SK-N-SH (cell line): ENCODE data around the gene CDH4. TPM values are rescaled to one million over a fixed set of nuclear protein-coding genes. Genes with fewer than 3 reads are reported as not detected.

Experiments used
- CTCF ChIA-PET: fragments of 300-600, 350-600 bp; formaldehyde crosslinking; extraction: SDS; loops from one replicate; lab custom pipeline; 2021; lab: Yijun Ruan, JAX
- POLR2A ChIA-PET: fragments of 350-600 bp; sonication (Branson Sonifier 250); formaldehyde crosslinking; extraction: SDS; loops from one replicate; lab custom pipeline; 2020; ENCODE audit warnings: antibody characterized with exemption, inconsistent platforms; lab: Yijun Ruan, JAX
- DNase-seq: peaks from one replicate; pipeline ENCODE4 v3.0.0; 2012
- H2AFZ ChIP-seq: fragments of 200-600 bp; sonication (generic); 2 replicates; pipeline ENCODE4 v1.8.1; 2016; ENCODE audit warnings: antibody characterized with exemption, mild to moderate bottlenecking, low read depth
- H3F3A ChIP-seq: fragments of 200-600 bp; sonication (generic); replicated peaks from 2 replicates; pipeline ENCODE3; 2016; ENCODE audit warnings: antibody characterized with exemption, mild to moderate bottlenecking; ENCODE audit not compliant: insufficient read depth
- H3K27ac ChIP-seq, 2 experiments: fragments of 200-500 bp in 1 of 2; fragments of 200-600 bp in 1 of 2; sonication (Bioruptor generic) in 1 of 2; sonication (generic), shearing (Covaris generic) in 1 of 2; 2 replicates each; pipeline versions ENCODE4 v1.5.1 to v1.6.1; 2014 to 2016; ENCODE audit warnings: low read depth in 2 of 2, inconsistent platforms in 1 of 2, low read length in 1 of 2, mild to moderate bottlenecking in 1 of 2, mixed read lengths in 1 of 2
- H3K27me3 ChIP-seq: fragments of 200-600 bp; sonication (generic), shearing (Covaris generic); 2 replicates; pipeline ENCODE4 v1.6.1; 2016; ENCODE audit warnings: mixed run types; ENCODE audit not compliant: insufficient read depth
- H3K36me3 ChIP-seq, 2 experiments: fragments of 200-500 bp in 1 of 2; fragments of 200-600 bp in 1 of 2; sonication (Bioruptor generic) in 1 of 2; sonication (generic) in 1 of 2; replicated peaks in 1 of 2; 2 replicates each; pipeline versions ENCODE3 to v1.5.1; 2014 to 2016; ENCODE audit warnings: low read length in 1 of 2, mild to moderate bottlenecking in 1 of 2; ENCODE audit not compliant: insufficient read depth in 2 of 2, control insufficient read depth in 1 of 2
- H3K4me1 ChIP-seq, 2 experiments: fragments of 200-500 bp in 1 of 2; fragments of 200-600 bp in 1 of 2; sonication (Bioruptor generic) in 1 of 2; sonication (generic), shearing (Covaris generic) in 1 of 2; 2 replicates each; pipeline versions ENCODE4 v1.5.1 to v1.6.1; 2014 to 2016; ENCODE audit warnings: low read depth in 1 of 2, low read length in 1 of 2, mixed run types in 1 of 2; ENCODE audit not compliant: insufficient read depth in 2 of 2, control insufficient read depth in 1 of 2
- H3K4me2 ChIP-seq: fragments of 200-600 bp; sonication (generic), shearing (Covaris generic); 2 replicates; pipeline ENCODE4 v1.6.1; 2017; ENCODE audit warnings: mixed run types
- H3K4me3 ChIP-seq, 2 experiments: fragments of 200-500 bp in 1 of 2; fragments of 200-600 bp in 1 of 2; sonication (Bioruptor generic) in 1 of 2; sonication (generic), shearing (Covaris generic) in 1 of 2; 2 replicates each; pipeline versions ENCODE4 v1.5.1 to v1.8.1; 2014 to 2016; ENCODE audit warnings: low read depth in 2 of 2, inconsistent platforms in 1 of 2, low read length in 1 of 2, mild to moderate bottlenecking in 1 of 2, mixed read lengths in 1 of 2, moderate library complexity in 1 of 2
- H3K79me2 ChIP-seq: fragments of 200-600 bp; sonication (generic); 2 replicates; pipeline ENCODE4 v1.8.1; 2017; ENCODE audit warnings: mild to moderate bottlenecking; ENCODE audit not compliant: insufficient read depth
- H3K9ac ChIP-seq: fragments of 200-600 bp; sonication (generic); 2 replicates; pipeline ENCODE4 v1.6.1; 2017; ENCODE audit warnings: mixed run types
- H3K9me2 ChIP-seq: fragments of 200-600 bp; sonication (generic); 2 replicates; pipeline ENCODE4 v1.6.1; 2017; ENCODE audit warnings: mixed run types
- H3K9me3 ChIP-seq: fragments of 200-600 bp; sonication (generic); 2 replicates; pipeline ENCODE4 v1.6.1; 2017; ENCODE audit warnings: mixed run types, mild to moderate bottlenecking, moderate library complexity
- H4K20me1 ChIP-seq: fragments of 200-600 bp; sonication (generic); 2 replicates; pipeline ENCODE4 v1.6.1; 2017; ENCODE audit warnings: mild to moderate bottlenecking, mixed run types; ENCODE audit not compliant: insufficient read depth
- CTCF ChIP-seq: fragments of 200-600 bp; sonication (generic); IDR thresholded peaks from 2 replicates; pipeline ENCODE4 v1.6.1; 2017; ENCODE audit warnings: antibody characterized with exemption, mild to moderate bottlenecking, moderate library complexity
- EP300 ChIP-seq, 2 experiments: IDR thresholded peaks; 2 replicates each; pipeline versions ENCODE4 v1.4.0 to v1.6.1; 2012; ENCODE audit warnings: borderline replicate concordance in 1 of 2, low read depth in 1 of 2, low read length in 1 of 2
- EZH2phosphoT487 ChIP-seq: fragments of 200-600 bp; sonication (generic); IDR thresholded peaks from 2 replicates; pipeline ENCODE4 v1.6.1; 2017; ENCODE audit warnings: low read depth, mixed run types, mild to moderate bottlenecking, antibody characterized with exemption, moderate library complexity, borderline replicate concordance
- FOXM1 ChIP-seq: IDR thresholded peaks from 2 replicates; pipeline ENCODE4 v1.4.0; 2012; ENCODE audit warnings: low read depth, mild to moderate bottlenecking
- GABPA ChIP-seq: IDR thresholded peaks from 2 replicates; pipeline ENCODE4 v1.4.0; 2012; ENCODE audit warnings: low read depth, mild to moderate bottlenecking
- JUND ChIP-seq: IDR thresholded peaks from 2 replicates; pipeline ENCODE4 v1.4.0; 2012
- MAX ChIP-seq: IDR thresholded peaks from 2 replicates; pipeline ENCODE4 v1.4.0; 2012; ENCODE audit warnings: low read depth
- NFIC ChIP-seq: IDR thresholded peaks from 2 replicates; pipeline ENCODE4 v1.4.0; 2012; ENCODE audit warnings: borderline replicate concordance
- POLR2AphosphoS5 ChIP-seq: IDR thresholded peaks from 2 replicates; pipeline ENCODE4 v1.6.1; 2012; ENCODE audit warnings: low read depth, low read length
- RFX5 ChIP-seq: IDR thresholded peaks from 2 replicates; pipeline ENCODE4 v1.6.1; 2012; ENCODE audit warnings: mild to moderate bottlenecking, improper control_type of control experiment, low read length
- SIN3A ChIP-seq: IDR thresholded peaks from 2 replicates; pipeline ENCODE4 v1.6.1; 2012; ENCODE audit warnings: low read depth, mild to moderate bottlenecking, low read length, moderate library complexity, borderline replicate concordance
- TAF1 ChIP-seq: IDR thresholded peaks from 2 replicates; pipeline ENCODE4 v1.6.1; 2012; ENCODE audit warnings: low read depth, mild to moderate bottlenecking, low read length, moderate library complexity, borderline replicate concordance
- TEAD4 ChIP-seq: IDR thresholded peaks from 2 replicates; pipeline ENCODE4 v1.4.0; 2012; ENCODE audit warnings: mild to moderate bottlenecking, borderline replicate concordance; ENCODE audit not compliant: insufficient read depth
- USF2 ChIP-seq: fragments of 150-350 bp; IDR thresholded peaks from 2 replicates; pipeline ENCODE4 v1.6.1; 2017; ENCODE audit warnings: antibody characterized with exemption, low read length, low read depth, borderline replicate concordance
- YY1 ChIP-seq: IDR thresholded peaks from 2 replicates; pipeline ENCODE4 v1.4.0; 2012; ENCODE audit warnings: low read depth, mild to moderate bottlenecking
- WGBS: methylation state at CpG from one replicate; pipeline ENCODE4 v1.1.6; 2017; ENCODE audit warnings: low lambda C conversion rate; 5-methylcytosine and 5-hydroxymethylcytosine counted together
- polyA plus RNA-seq, 3 experiments: library from polyadenylated mRNA; depleted of rRNA; stranded (reverse); fragments of >200 nt; gene quantifications; 2 replicates each; pipeline ENCODE4 v1.2.3, GENCODE V29; 2012
- TF ChIP-seq, protein P1 (sequence below): IDR thresholded peaks from 2 replicates; pipeline ENCODE4 v1.4.0; 2012; ENCODE audit warnings: low read depth, borderline replicate concordance

CDH4 gene
- polyA plus RNA-seq, 1 of the 3 experiments (the other 2 are of a cell fraction) = not detected

GRCh38 chr20:61829526-61829925, 577.5 kb downstream of the CDH4 start (continued):
- TF ChIP-seq EP300 (IDR thresholded peaks at IDR 0.05; ENCODE audit: borderline replicate concordance in 1 of 2, low read depth in 1 of 2, low read length in 1 of 2) = no peak
- no peak for TF ChIP-seq RFX5
- no peak for TF ChIP-seq EZH2phosphoT487
- no peak for TF ChIP-seq USF2

GRCh38 chr20:61830241-61830930, 578.3 kb downstream of the CDH4 start:
- 71% methylated on average over 24 of the region's 30 CpGs for WGBS
- DNase-seq = no peak
- Histone ChIP-seq H3K9me3 (no peaks in the 10 kb centered on the region), H3K9me2 (no peaks in the 10 kb centered on the region), H3K4me1 (no peaks in the 10 kb centered on the region), H3K36me3 (no peaks in the 10 kb centered on the region), H3K27me3 (no peaks in the 10 kb centered on the region), H4K20me1 (no peaks in the 10 kb centered on the region), H3K27ac (no peak overlapping the region), H3K4me2 (no peak overlapping the region), H3K4me3 (no peak overlapping the region), H3K79me2 (no peaks in the 10 kb centered on the region), H3F3A (no peaks in the 10 kb centered on the region), H3K9ac (no peak overlapping the region), H2AFZ (no peak overlapping the region)
- ChIA-PET CTCF (no interaction called here), POLR2A (no interaction called here)
- TF ChIP-seq TAF1 = no peak
- TF ChIP-seq GABPA = no peak
- TF ChIP-seq TEAD4 = no peak
- no peak for TF ChIP-seq YY1
- TF ChIP-seq NFIC = no peak
- TF ChIP-seq CTCF = no peak
- TF ChIP-seq, protein P1, sequence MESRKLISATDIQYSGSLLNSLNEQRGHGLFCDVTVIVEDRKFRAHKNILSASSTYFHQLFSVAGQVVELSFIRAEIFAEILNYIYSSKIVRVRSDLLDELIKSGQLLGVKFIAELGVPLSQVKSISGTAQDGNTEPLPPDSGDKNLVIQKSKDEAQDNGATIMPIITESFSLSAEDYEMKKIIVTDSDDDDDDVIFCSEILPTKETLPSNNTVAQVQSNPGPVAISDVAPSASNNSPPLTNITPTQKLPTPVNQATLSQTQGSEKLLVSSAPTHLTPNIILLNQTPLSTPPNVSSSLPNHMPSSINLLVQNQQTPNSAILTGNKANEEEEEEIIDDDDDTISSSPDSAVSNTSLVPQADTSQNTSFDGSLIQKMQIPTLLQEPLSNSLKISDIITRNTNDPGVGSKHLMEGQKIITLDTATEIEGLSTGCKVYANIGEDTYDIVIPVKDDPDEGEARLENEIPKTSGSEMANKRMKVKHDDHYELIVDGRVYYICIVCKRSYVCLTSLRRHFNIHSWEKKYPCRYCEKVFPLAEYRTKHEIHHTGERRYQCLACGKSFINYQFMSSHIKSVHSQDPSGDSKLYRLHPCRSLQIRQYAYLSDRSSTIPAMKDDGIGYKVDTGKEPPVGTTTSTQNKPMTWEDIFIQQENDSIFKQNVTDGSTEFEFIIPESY = no peak
- TF ChIP-seq EZH2phosphoT487 = no peak
- no peak for TF ChIP-seq SIN3A
- no peak for TF ChIP-seq EP300 (IDR thresholded peaks at IDR 0.05; ENCODE audit: borderline replicate concordance in 1 of 2, low read depth in 1 of 2, low read length in 1 of 2)
- no peak for TF ChIP-seq POLR2AphosphoS5
- TF ChIP-seq FOXM1 = no peak
- TF ChIP-seq MAX = no peak
- TF ChIP-seq JUND = no peak
